HAP-1 (cell line): ENCODE measurements around the gene B4GALT6.

Experiments
- DNase-seq, 2 experiments: peaks; one replicate each; pipeline ENCODE4 v3.0.0-alpha.2; 2016 to 2020; ENCODE audit warnings: low spot score in 2 of 2
- H3K27me3 ChIP-seq: fragments of 250-450 bp; sonication (Bioruptor Pico); 2 replicates; pipeline ENCODE4 v1.5.1; 2020; ENCODE audit warnings: low read depth, mild to moderate bottlenecking, moderate library complexity
- H3K36me3 ChIP-seq: fragments of 250-450 bp; sonication (Bioruptor Pico); replicated peaks from 2 replicates; pipeline ENCODE4 v1.5.1; 2020; ENCODE audit warnings: mild to moderate bottlenecking
- H3K4me1 ChIP-seq: fragments of 250-450 bp; sonication (Bioruptor Pico); 2 replicates; pipeline ENCODE4 v1.5.1; 2020; ENCODE audit warnings: mild to moderate bottlenecking
- H3K4me3 ChIP-seq: fragments of 250-450 bp; sonication (Bioruptor Pico); 2 replicates; pipeline ENCODE4 v1.5.1; 2020; ENCODE audit warnings: mild to moderate bottlenecking, moderate library complexity
- H3K9me3 ChIP-seq: fragments of 250-450 bp; sonication (Bioruptor Pico); 2 replicates; pipeline ENCODE4 v1.5.1; 2020; ENCODE audit warnings: mild to moderate bottlenecking, moderate library complexity
- in situ Hi-C: fragments of 300-500 bp; cut with MboI; formaldehyde crosslinking; loops from 3 replicates; pipeline ENCODE4 v1.14.3; 2020; ENCODE audit warnings: low sequenced_read_pairs, inconsistent platforms, mixed read lengths

The B4GALT6 gene

GRCh38 chr18:31648458-31648857 is 35.9 kb downstream of the B4GALT6 start:
- H3K9me3 ChIP-seq = no peaks in the 10 kb centered on the region
- DNase-seq = no peak
- no peak overlapping the region for H3K4me3 ChIP-seq
- no peaks in the 10 kb centered on the region for H3K27me3 ChIP-seq
- H3K4me1 ChIP-seq = peaks cover 23% of the 10 kb centered on the region
- in situ Hi-C loops = no loop called here
- no peaks in the 10 kb centered on the region for H3K36me3 ChIP-seq

GRCh38 chr18:31647127-31647753 is 37.1 kb downstream of the B4GALT6 start:
- Histone ChIP-seq H3K4me1 (peaks cover 22% of the 10 kb centered on the region), H3K4me3 (no peak overlapping the region), H3K27me3 (no peaks in the 10 kb centered on the region), H3K9me3 (no peaks in the 10 kb centered on the region), H3K36me3 (no peaks in the 10 kb centered on the region)
- in situ Hi-C loops = no loop called here
- no peak for DNase-seq

GRCh38 chr18:31646332-31647126 is 37.9 kb downstream of the B4GALT6 start:
- no peaks in the 10 kb centered on the region for H3K27me3 ChIP-seq
- no peak for DNase-seq
- H3K9me3 ChIP-seq = no peaks in the 10 kb centered on the region
- peaks cover 22% of the 10 kb centered on the region for H3K4me1 ChIP-seq
- H3K4me3 ChIP-seq = no peak overlapping the region
- in situ Hi-C loops = no loop called here
- H3K36me3 ChIP-seq = no peaks in the 10 kb centered on the region

- H3K4me3 ChIP-seq = no peak overlapping the region
- no peaks in the 10 kb centered on the region for H3K9me3 ChIP-seq
- no peaks in the 10 kb centered on the region for H3K27me3 ChIP-seq
- in situ Hi-C loops = no loop called here
- peaks cover 22% of the 10 kb centered on the region for H3K4me1 ChIP-seq
- DNase-seq = no peak
- no peaks in the 10 kb centered on the region for H3K36me3 ChIP-seq
These were observed 39.0 kb downstream of the B4GALT6 start for GRCh38 chr18:31645411-31645810.

GRCh38 chr18:31643003-31643402 is 41.4 kb downstream of the B4GALT6 start:
- DNase-seq = no peak
- Histone ChIP-seq H3K36me3 (no peaks in the 10 kb centered on the region), H3K4me1 (peaks cover 9% of the 10 kb centered on the region), H3K9me3 (no peaks in the 10 kb centered on the region), H3K4me3 (no peak overlapping the region), H3K27me3 (no peaks in the 10 kb centered on the region)
- in situ Hi-C loops = no loop called here

- no peaks in the 10 kb centered on the region for H3K9me3 ChIP-seq
- H3K4me3 ChIP-seq = no peak overlapping the region
- in situ Hi-C loops = no loop called here
- H3K4me1 ChIP-seq = no peaks in the 10 kb centered on the region
- no peak for DNase-seq
- H3K36me3 ChIP-seq = no peaks in the 10 kb centered on the region
- H3K27me3 ChIP-seq = no peaks in the 10 kb centered on the region
These were observed 46.9 kb downstream of the B4GALT6 start for GRCh38 chr18:31637445-31637844.

GRCh38 chr18:31636387-31636786 is 48.0 kb downstream of the B4GALT6 start:
- Histone ChIP-seq H3K9me3 (no peaks in the 10 kb centered on the region; the same call in 1 of the 2 replicates), H3K27me3 (no peaks in the 10 kb centered on the region), H3K36me3 (no peaks in the 10 kb centered on the region), H3K4me1 (no peaks in the 10 kb centered on the region), H3K4me3 (no peak overlapping the region)
- in situ Hi-C loops = no loop called here
- no peak for DNase-seq

GRCh38 chr18:31634331-31634713 is 50.1 kb downstream of the B4GALT6 start:
- Histone ChIP-seq H3K27me3 (no peaks in the 10 kb centered on the region), H3K36me3 (no peaks in the 10 kb centered on the region), H3K4me1 (no peaks in the 10 kb centered on the region), H3K4me3 (no peak overlapping the region), H3K9me3 (no peaks in the 10 kb centered on the region; the same call in 1 of the 2 replicates)
- in situ Hi-C loops = no loop called here
- DNase-seq = no peak

GRCh38 chr18:31633392-31634330 is 50.7 kb downstream of the B4GALT6 start:
- H3K4me1 ChIP-seq = no peaks in the 10 kb centered on the region
- in situ Hi-C loops = no loop called here
- no peak for DNase-seq
- H3K36me3 ChIP-seq = no peaks in the 10 kb centered on the region
- no peaks in the 10 kb centered on the region; the same call in 1 of the 2 replicates for H3K9me3 ChIP-seq
- no peaks in the 10 kb centered on the region for H3K27me3 ChIP-seq
- H3K4me3 ChIP-seq = no peak overlapping the region

- Histone ChIP-seq H3K27me3 (no peaks in the 10 kb centered on the region), H3K9me3 (no peaks in the 10 kb centered on the region; the same call in 1 of the 2 replicates), H3K4me1 (no peaks in the 10 kb centered on the region), H3K4me3 (no peak overlapping the region), H3K36me3 (no peaks in the 10 kb centered on the region)
- in situ Hi-C loops = no loop called here
- no peak for DNase-seq
These were observed 52.0 kb downstream of the B4GALT6 start for GRCh38 chr18:31632356-31632755.

- in situ Hi-C loops = no loop called here
- no peaks in the 10 kb centered on the region for H3K27me3 ChIP-seq
- H3K9me3 ChIP-seq = no peaks in the 10 kb centered on the region; the same call in 1 of the 2 replicates
- no peak for DNase-seq
- H3K36me3 ChIP-seq = no peaks in the 10 kb centered on the region
- H3K4me3 ChIP-seq = no peak overlapping the region
- H3K4me1 ChIP-seq = no peaks in the 10 kb centered on the region
These were observed 52.9 kb downstream of the B4GALT6 start for GRCh38 chr18:31631526-31631925.

- DNase-seq = no peak
- no peaks in the 10 kb centered on the region for H3K36me3 ChIP-seq
- no peaks in the 10 kb centered on the region; the same call in 1 of the 2 replicates for H3K9me3 ChIP-seq
- H3K4me3 ChIP-seq = no peak overlapping the region
- in situ Hi-C loops = no loop called here
- H3K4me1 ChIP-seq = no peaks in the 10 kb centered on the region
- H3K27me3 ChIP-seq = no peaks in the 10 kb centered on the region
These were observed 53.8 kb downstream of the B4GALT6 start for GRCh38 chr18:31630549-31630948.

GRCh38 chr18:31626409-31626808 is 58.0 kb downstream of the B4GALT6 start:
- H3K9me3 ChIP-seq = no peaks in the 10 kb centered on the region; the same call in 1 of the 2 replicates
- no peak for DNase-seq
- H3K27me3 ChIP-seq = no peaks in the 10 kb centered on the region
- no peaks in the 10 kb centered on the region for H3K36me3 ChIP-seq
- no peak overlapping the region for H3K4me3 ChIP-seq
- in situ Hi-C loops = no loop called here
- H3K4me1 ChIP-seq = no peaks in the 10 kb centered on the region
